HEK293 (cell line): Measurements from ENCODE around the gene STX11.

Source experiments
- KLF10 ChIP-seq: fragments of 450-650 bp; IDR thresholded peaks from 2 replicates; pipeline ENCODE4 v1.5.1; 2018; ENCODE audit warnings: missing biosample characterization, mild to moderate bottlenecking, missing genetic modification characterization
- KLF16 ChIP-seq: fragments of 450-650 bp; formaldehyde crosslinking; IDR thresholded peaks from 2 replicates; pipeline ENCODE4 v1.5.1; 2017; ENCODE audit warnings: missing biosample characterization, missing genetic modification characterization
- PRDM1 ChIP-seq: fragments of 450-650 bp; formaldehyde crosslinking; IDR thresholded peaks from 2 replicates; pipeline ENCODE4; 2016; ENCODE audit warnings: missing biosample characterization, missing genetic modification characterization
- SETDB1 ChIP-seq: IDR thresholded peaks from one replicate; pipeline ENCODE4 v1.6.1; 2017; ENCODE audit warnings: mild to moderate bottlenecking, low read length, moderate library complexity, mixed read lengths; ENCODE audit not compliant: insufficient read length
- SP2 ChIP-seq: fragments of 450-650 bp; formaldehyde crosslinking; IDR thresholded peaks from 2 replicates; pipeline ENCODE4 v1.5.1; 2016; ENCODE audit warnings: missing biosample characterization, missing genetic modification characterization
- WT1 ChIP-seq: fragments of 450-650 bp; formaldehyde crosslinking; IDR thresholded peaks from 2 replicates; pipeline ENCODE4 v1.5.1; 2016; ENCODE audit warnings: missing biosample characterization, missing genetic modification characterization
- YY2 ChIP-seq: fragments of 450-650 bp; formaldehyde crosslinking; IDR thresholded peaks from 2 replicates; pipeline ENCODE4 v1.5.1; 2016; ENCODE audit warnings: missing biosample characterization, missing genetic modification characterization
- ZBTB17 ChIP-seq: fragments of 450-650 bp; formaldehyde crosslinking; IDR thresholded peaks from 2 replicates; pipeline ENCODE4 v1.5.1; 2016; ENCODE audit warnings: missing biosample characterization, missing genetic modification characterization
- ZBTB20 ChIP-seq: fragments of 450-650 bp; formaldehyde crosslinking; IDR thresholded peaks from 2 replicates; pipeline ENCODE4 v1.5.1; 2016; ENCODE audit warnings: missing biosample characterization, missing genetic modification characterization
- ZEB2 ChIP-seq: fragments of 450-650 bp; formaldehyde crosslinking; IDR thresholded peaks from 2 replicates; pipeline ENCODE4 v1.5.1; 2016; ENCODE audit warnings: missing biosample characterization, missing genetic modification characterization
- ZNF157 ChIP-seq: fragments of 450-650 bp; formaldehyde crosslinking; IDR thresholded peaks from 2 replicates; pipeline ENCODE4 v1.5.1; 2016; ENCODE audit warnings: missing biosample characterization, missing genetic modification characterization
- ZNF221 ChIP-seq: fragments of 450-650 bp; formaldehyde crosslinking; IDR thresholded peaks from 2 replicates; pipeline ENCODE4 v1.5.1; 2017; ENCODE audit warnings: missing biosample characterization, missing genetic modification characterization, borderline replicate concordance
- ZNF239 ChIP-seq: fragments of 450-650 bp; formaldehyde crosslinking; IDR thresholded peaks from 2 replicates; pipeline ENCODE4 v1.5.1; 2016; ENCODE audit warnings: missing biosample characterization, missing genetic modification characterization
- ZNF266 ChIP-seq: fragments of 450-650 bp; formaldehyde crosslinking; IDR thresholded peaks from 2 replicates; pipeline ENCODE4 v1.5.1; 2016; ENCODE audit warnings: missing biosample characterization, missing genetic modification characterization, low read depth
- ZNF274 ChIP-seq, 2 experiments: fragments of 200-500 bp in 1 of 2; fragments of 450-650 bp in 1 of 2; sonication (Bioruptor generic) in 1 of 2; formaldehyde crosslinking in 1 of 2; IDR thresholded peaks; 2 replicates each; pipeline versions ENCODE4 v1.5.1 to v1.6.1; 2014 to 2016; ENCODE audit warnings: borderline replicate concordance in 1 of 2, inconsistent platforms in 1 of 2, low read length in 1 of 2, missing biosample characterization in 1 of 2, missing genetic modification characterization in 1 of 2
- ZNF292 ChIP-seq: fragments of 450-650 bp; formaldehyde crosslinking; IDR thresholded peaks from 2 replicates; pipeline ENCODE4 v1.5.1; 2016; ENCODE audit warnings: low read depth, missing biosample characterization, missing genetic modification characterization, borderline replicate concordance
- ZNF366 ChIP-seq: fragments of 450-650 bp; formaldehyde crosslinking; conservative IDR thresholded peaks from 2 replicates; pipeline ENCODE4 v1.5.1; 2016; ENCODE audit warnings: missing biosample characterization, missing genetic modification characterization
- ZNF394 ChIP-seq: fragments of 450-650 bp; formaldehyde crosslinking; IDR thresholded peaks from 2 replicates; pipeline ENCODE4 v1.5.1; 2016; ENCODE audit warnings: missing biosample characterization, missing genetic modification characterization, mild to moderate bottlenecking, moderate library complexity, borderline replicate concordance
- ZNF426 ChIP-seq: fragments of 450-650 bp; formaldehyde crosslinking; IDR thresholded peaks from 2 replicates; pipeline ENCODE4 v1.5.1; 2017; ENCODE audit warnings: missing biosample characterization, missing genetic modification characterization, mild to moderate bottlenecking, inconsistent platforms, moderate library complexity
- ZNF529 ChIP-seq: fragments of 450-650 bp; formaldehyde crosslinking; IDR thresholded peaks from 2 replicates; pipeline ENCODE4 v1.5.1; 2017; ENCODE audit warnings: missing genetic modification characterization, missing biosample characterization; ENCODE audit not compliant: insufficient replicate concordance
- ZNF621 ChIP-seq: fragments of 450-650 bp; formaldehyde crosslinking; IDR thresholded peaks from 2 replicates; pipeline ENCODE4 v1.5.1; 2017; ENCODE audit warnings: missing biosample characterization, missing genetic modification characterization
- TF ChIP-seq, protein P1 (sequence below): fragments of 450-650 bp; formaldehyde crosslinking; optimal IDR thresholded peaks from 2 replicates; pipeline ENCODE3; 2016; ENCODE audit warnings: missing biosample characterization, mild to moderate bottlenecking, missing genetic modification characterization
- TF ChIP-seq, protein P2 (sequence below): fragments of 450-650 bp; formaldehyde crosslinking; IDR thresholded peaks from 2 replicates; pipeline ENCODE4 v1.5.1; 2016; ENCODE audit warnings: missing biosample characterization, missing genetic modification characterization
- TF ChIP-seq, protein P3 (sequence below): fragments of 450-650 bp; formaldehyde crosslinking; IDR thresholded peaks from 2 replicates; pipeline ENCODE4 v1.5.1; 2016; ENCODE audit warnings: missing biosample characterization, missing genetic modification characterization
- TF ChIP-seq, protein P4 (sequence below): fragments of 450-650 bp; formaldehyde crosslinking; IDR thresholded peaks from 2 replicates; pipeline ENCODE4 v1.5.1; 2017; ENCODE audit warnings: missing biosample characterization, mild to moderate bottlenecking, missing genetic modification characterization, moderate library complexity
- TF ChIP-seq, protein P5 (sequence below): fragments of 450-650 bp; formaldehyde crosslinking; IDR thresholded peaks from 2 replicates; pipeline ENCODE4 v1.5.1; 2016; ENCODE audit warnings: missing biosample characterization, missing genetic modification characterization
- TF ChIP-seq, protein P6 (sequence below): fragments of 450-650 bp; formaldehyde crosslinking; IDR thresholded peaks from 2 replicates; pipeline ENCODE4 v1.5.1; 2016; ENCODE audit warnings: missing biosample characterization, missing genetic modification characterization
- TF ChIP-seq, protein P7 (sequence below): fragments of 450-650 bp; formaldehyde crosslinking; IDR thresholded peaks from 2 replicates; pipeline ENCODE4 v1.5.1; 2016; ENCODE audit warnings: missing biosample characterization, missing genetic modification characterization

The STX11 gene

DNA sequence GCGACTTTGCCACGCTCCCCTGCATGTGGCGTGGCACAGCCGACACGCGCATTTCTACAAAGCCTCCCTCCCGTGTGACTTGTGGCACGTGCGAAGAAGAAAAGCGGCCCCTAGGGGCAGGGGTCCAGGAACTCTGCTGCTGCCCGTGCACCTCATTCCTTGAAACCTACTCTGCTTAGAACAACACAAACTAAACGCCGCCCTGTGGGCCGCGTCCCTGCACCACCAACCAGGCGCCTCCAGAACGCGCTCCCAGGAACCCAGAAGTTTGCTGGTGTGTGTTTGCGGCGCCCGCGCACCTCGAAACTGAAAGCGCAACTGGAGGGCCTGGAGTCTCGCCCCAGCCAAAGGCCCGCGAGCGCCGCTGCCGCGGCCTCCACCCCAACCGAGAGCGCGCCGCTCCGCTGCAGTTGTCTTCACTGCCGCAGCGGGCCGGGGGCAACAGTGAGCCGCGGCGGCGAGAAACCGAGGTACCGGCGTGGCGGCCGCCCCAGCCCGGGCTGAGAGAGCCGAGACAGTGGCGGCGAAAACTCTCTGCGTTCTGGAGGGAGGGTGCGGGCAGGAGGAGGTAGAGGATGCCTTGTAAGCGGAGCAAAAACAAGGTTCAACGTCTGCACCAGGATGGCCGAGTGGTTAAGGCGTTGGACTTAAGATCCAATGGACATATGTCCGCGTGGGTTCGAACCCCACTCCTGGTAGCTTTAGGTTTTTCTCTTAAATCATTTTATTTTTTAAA, 65.8 kb downstream of the STX11 start (continued):
- TF ChIP-seq, protein P1, sequence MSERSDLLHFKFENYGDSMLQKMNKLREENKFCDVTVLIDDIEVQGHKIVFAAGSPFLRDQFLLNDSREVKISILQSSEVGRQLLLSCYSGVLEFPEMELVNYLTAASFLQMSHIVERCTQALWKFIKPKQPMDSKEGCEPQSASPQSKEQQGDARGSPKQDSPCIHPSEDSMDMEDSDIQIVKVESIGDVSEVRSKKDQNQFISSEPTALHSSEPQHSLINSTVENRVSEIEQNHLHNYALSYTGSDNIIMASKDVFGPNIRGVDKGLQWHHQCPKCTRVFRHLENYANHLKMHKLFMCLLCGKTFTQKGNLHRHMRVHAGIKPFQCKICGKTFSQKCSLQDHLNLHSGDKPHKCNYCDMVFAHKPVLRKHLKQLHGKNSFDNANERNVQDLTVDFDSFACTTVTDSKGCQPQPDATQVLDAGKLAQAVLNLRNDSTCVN: peak; percentile 97
- TF ChIP-seq ZBTB20 (tag by site-specific recombination) (peak; percentile 63), SP2 (tag by site-specific recombination) (no peak), ZNF239 (tag by site-specific recombination) (no peak), ZNF394 (tag by site-specific recombination) (peak; percentile 85), ZNF157 (no peak), WT1 (no peak), KLF10 (tag by site-specific recombination) (peak; percentile 72), ZNF221 (tag by site-specific recombination) (no peak; the same call in 1 of the 2 replicates), YY2 (peak; percentile 69), ZEB2 (tag by site-specific recombination) (peak; percentile 86), ZNF292 (tag by site-specific recombination) (no peak), ZNF529 (tag by site-specific recombination) (no peak), SETDB1 (peak; percentile 53), ZNF366 (no peak; the same call in 1 of the 2 replicates), ZNF621 (no peak), ZNF266 (tag by site-specific recombination) (no peak), PRDM1 (tag by site-specific recombination) (no peak), ZNF426 (tag by site-specific recombination) (no peak), KLF16 (peak; percentile 78), ZBTB17 (peak; percentile 98), ZNF274 (IDR thresholded peaks at IDR 0.05; ENCODE audit: low read length) (no peak), ZNF274 (tag by site-specific recombination; IDR thresholded peaks at IDR 0.05; ENCODE audit: borderline replicate concordance) (no peak)
- TF ChIP-seq, protein P2, sequence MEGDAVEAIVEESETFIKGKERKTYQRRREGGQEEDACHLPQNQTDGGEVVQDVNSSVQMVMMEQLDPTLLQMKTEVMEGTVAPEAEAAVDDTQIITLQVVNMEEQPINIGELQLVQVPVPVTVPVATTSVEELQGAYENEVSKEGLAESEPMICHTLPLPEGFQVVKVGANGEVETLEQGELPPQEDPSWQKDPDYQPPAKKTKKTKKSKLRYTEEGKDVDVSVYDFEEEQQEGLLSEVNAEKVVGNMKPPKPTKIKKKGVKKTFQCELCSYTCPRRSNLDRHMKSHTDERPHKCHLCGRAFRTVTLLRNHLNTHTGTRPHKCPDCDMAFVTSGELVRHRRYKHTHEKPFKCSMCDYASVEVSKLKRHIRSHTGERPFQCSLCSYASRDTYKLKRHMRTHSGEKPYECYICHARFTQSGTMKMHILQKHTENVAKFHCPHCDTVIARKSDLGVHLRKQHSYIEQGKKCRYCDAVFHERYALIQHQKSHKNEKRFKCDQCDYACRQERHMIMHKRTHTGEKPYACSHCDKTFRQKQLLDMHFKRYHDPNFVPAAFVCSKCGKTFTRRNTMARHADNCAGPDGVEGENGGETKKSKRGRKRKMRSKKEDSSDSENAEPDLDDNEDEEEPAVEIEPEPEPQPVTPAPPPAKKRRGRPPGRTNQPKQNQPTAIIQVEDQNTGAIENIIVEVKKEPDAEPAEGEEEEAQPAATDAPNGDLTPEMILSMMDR (tag by site-specific recombination): peak; percentile 93
- TF ChIP-seq, protein P3, sequence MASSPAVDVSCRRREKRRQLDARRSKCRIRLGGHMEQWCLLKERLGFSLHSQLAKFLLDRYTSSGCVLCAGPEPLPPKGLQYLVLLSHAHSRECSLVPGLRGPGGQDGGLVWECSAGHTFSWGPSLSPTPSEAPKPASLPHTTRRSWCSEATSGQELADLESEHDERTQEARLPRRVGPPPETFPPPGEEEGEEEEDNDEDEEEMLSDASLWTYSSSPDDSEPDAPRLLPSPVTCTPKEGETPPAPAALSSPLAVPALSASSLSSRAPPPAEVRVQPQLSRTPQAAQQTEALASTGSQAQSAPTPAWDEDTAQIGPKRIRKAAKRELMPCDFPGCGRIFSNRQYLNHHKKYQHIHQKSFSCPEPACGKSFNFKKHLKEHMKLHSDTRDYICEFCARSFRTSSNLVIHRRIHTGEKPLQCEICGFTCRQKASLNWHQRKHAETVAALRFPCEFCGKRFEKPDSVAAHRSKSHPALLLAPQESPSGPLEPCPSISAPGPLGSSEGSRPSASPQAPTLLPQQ (tag by site-specific recombination): peak; percentile 65
- TF ChIP-seq, protein P4, sequence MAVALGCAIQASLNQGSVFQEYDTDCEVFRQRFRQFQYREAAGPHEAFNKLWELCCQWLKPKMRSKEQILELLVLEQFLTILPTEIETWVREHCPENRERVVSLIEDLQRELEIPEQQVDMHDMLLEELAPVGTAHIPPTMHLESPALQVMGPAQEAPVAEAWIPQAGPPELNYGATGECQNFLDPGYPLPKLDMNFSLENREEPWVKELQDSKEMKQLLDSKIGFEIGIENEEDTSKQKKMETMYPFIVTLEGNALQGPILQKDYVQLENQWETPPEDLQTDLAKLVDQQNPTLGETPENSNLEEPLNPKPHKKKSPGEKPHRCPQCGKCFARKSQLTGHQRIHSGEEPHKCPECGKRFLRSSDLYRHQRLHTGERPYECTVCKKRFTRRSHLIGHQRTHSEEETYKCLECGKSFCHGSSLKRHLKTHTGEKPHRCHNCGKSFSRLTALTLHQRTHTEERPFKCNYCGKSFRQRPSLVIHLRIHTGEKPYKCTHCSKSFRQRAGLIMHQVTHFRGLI (tag by site-specific recombination): peak; percentile 26
- TF ChIP-seq, protein P5, sequence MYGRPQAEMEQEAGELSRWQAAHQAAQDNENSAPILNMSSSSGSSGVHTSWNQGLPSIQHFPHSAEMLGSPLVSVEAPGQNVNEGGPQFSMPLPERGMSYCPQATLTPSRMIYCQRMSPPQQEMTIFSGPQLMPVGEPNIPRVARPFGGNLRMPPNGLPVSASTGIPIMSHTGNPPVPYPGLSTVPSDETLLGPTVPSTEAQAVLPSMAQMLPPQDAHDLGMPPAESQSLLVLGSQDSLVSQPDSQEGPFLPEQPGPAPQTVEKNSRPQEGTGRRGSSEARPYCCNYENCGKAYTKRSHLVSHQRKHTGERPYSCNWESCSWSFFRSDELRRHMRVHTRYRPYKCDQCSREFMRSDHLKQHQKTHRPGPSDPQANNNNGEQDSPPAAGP (tag by site-specific recombination): peak; percentile 81
- TF ChIP-seq, protein P6, sequence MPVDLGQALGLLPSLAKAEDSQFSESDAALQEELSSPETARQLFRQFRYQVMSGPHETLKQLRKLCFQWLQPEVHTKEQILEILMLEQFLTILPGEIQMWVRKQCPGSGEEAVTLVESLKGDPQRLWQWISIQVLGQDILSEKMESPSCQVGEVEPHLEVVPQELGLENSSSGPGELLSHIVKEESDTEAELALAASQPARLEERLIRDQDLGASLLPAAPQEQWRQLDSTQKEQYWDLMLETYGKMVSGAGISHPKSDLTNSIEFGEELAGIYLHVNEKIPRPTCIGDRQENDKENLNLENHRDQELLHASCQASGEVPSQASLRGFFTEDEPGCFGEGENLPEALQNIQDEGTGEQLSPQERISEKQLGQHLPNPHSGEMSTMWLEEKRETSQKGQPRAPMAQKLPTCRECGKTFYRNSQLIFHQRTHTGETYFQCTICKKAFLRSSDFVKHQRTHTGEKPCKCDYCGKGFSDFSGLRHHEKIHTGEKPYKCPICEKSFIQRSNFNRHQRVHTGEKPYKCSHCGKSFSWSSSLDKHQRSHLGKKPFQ (tag by site-specific recombination): peak; percentile 57
- TF ChIP-seq, protein P7, sequence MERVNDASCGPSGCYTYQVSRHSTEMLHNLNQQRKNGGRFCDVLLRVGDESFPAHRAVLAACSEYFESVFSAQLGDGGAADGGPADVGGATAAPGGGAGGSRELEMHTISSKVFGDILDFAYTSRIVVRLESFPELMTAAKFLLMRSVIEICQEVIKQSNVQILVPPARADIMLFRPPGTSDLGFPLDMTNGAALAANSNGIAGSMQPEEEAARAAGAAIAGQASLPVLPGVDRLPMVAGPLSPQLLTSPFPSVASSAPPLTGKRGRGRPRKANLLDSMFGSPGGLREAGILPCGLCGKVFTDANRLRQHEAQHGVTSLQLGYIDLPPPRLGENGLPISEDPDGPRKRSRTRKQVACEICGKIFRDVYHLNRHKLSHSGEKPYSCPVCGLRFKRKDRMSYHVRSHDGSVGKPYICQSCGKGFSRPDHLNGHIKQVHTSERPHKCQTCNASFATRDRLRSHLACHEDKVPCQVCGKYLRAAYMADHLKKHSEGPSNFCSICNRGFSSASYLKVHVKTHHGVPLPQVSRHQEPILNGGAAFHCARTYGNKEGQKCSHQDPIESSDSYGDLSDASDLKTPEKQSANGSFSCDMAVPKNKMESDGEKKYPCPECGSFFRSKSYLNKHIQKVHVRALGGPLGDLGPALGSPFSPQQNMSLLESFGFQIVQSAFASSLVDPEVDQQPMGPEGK (tag by site-specific recombination): peak; percentile 64; the same call in 1 of the 2 replicates
